Ishikawa (cell line): ENCODE results near the gene GSE1.

Experiments used
- CEBPB ChIP-seq: IDR thresholded peaks from 2 replicates; pipeline ENCODE4 v1.6.1; 2012
- CREB1 ChIP-seq: IDR thresholded peaks from 2 replicates; pipeline ENCODE4 v1.6.1; 2012; ENCODE audit warnings: low read depth
- EGR1 ChIP-seq: IDR thresholded peaks from 2 replicates; pipeline ENCODE4 v1.6.1; 2012
- EP300 ChIP-seq: IDR thresholded peaks from 2 replicates; pipeline ENCODE4 v1.6.1; 2012; ENCODE audit warnings: borderline replicate concordance
- FOXM1 ChIP-seq: IDR thresholded peaks from 2 replicates; pipeline ENCODE4 v1.6.1; 2012; ENCODE audit warnings: low read depth, borderline replicate concordance
- MAX ChIP-seq: IDR thresholded peaks from 2 replicates; pipeline ENCODE4 v1.6.1; 2012
- NFIC ChIP-seq: IDR thresholded peaks from 2 replicates; pipeline ENCODE4 v1.6.1; 2012
- RAD21 ChIP-seq: IDR thresholded peaks from 2 replicates; pipeline ENCODE4 v1.6.1; 2012; ENCODE audit warnings: low read depth
- REST ChIP-seq: IDR thresholded peaks from 2 replicates; pipeline ENCODE4 v1.6.1; 2012; ENCODE audit warnings: low read depth, mild to moderate bottlenecking
- TAF1 ChIP-seq: IDR thresholded peaks from 2 replicates; pipeline ENCODE4 v1.6.1; 2012; ENCODE audit warnings: low read depth, mild to moderate bottlenecking
- TCF12 ChIP-seq: IDR thresholded peaks from 2 replicates; pipeline ENCODE4 v1.6.1; 2012; ENCODE audit warnings: low read depth
- TEAD4 ChIP-seq: IDR thresholded peaks from 2 replicates; pipeline ENCODE4 v1.6.1; 2012
- YY1 ChIP-seq: IDR thresholded peaks from 2 replicates; pipeline ENCODE4 v1.6.1; 2012; ENCODE audit warnings: low read depth
- ZBTB7A ChIP-seq: IDR thresholded peaks from 2 replicates; pipeline ENCODE4 v1.6.1; 2012; ENCODE audit warnings: low read depth
- TF ChIP-seq, protein P1 (sequence below): IDR thresholded peaks from 2 replicates; pipeline ENCODE4 v1.6.1; 2012

Gene GSE1

DNA sequence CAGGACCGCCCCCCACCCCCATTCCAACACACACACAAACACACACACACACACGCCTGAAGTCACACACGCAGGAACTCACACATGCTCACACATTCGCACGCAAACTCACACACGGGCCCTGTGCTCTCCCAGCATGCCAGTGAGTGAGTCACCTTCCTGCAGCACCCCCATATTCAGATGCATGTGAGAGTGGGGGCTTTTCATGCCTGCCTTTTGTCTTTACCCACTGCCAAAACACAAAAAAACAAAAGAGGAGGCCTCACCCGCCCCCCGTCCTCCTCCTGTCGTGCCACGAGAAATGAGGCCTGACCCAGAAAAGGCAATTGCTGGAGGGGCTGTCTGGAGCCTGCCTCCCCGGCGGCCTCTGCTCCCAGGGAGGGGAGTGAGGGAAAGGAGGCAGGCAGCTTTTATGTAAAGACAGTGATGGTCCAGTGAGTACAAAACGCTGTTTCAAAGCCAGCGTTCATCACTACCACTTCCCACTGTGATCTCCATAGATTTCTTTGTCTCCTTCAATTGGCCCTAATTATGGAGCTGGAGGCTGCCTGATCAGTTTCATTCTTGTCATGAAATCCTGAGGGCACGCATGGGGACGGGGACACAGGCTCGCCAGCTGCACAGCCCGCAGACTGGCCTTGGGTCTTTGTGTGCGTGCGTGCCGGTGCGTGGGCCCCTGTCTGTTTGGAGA is 29.5 kb upstream of the GSE1 start:
- no peak for TF ChIP-seq RAD21
- TF ChIP-seq TAF1, result no peak
- TF ChIP-seq YY1, result no peak
- TF ChIP-seq TCF12, result no peak
- TF ChIP-seq MAX, result no peak
- no peak for TF ChIP-seq EP300

DNA sequence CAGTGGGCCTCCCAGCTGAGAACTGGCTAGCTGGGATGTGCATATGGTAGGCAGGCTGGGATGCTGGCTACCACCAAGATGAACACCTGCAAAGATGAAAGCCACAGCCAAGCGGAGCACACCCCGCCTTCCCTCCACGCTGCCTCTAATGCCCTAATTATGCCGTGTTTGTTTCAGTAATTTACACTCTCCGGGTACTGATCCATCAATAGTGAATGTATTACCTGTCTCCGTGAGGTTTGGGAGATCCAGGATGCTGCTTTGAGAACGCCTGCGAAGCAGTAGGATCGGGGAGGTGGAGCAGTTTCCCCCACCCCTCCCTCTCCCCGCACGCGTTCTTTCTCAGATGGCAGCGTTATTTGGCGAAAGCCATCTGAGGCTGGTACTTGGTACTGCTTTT is 28.9 kb upstream of the GSE1 start:
- TF ChIP-seq FOXM1 (no peak), CREB1 (no peak), RAD21 (no peak), TEAD4 (no peak), REST (no peak), TAF1 (no peak), EGR1 (no peak), TCF12 (no peak), MAX (no peak), NFIC (no peak), YY1 (no peak), EP300 (no peak), ZBTB7A (no peak)
- TF ChIP-seq, protein P1, sequence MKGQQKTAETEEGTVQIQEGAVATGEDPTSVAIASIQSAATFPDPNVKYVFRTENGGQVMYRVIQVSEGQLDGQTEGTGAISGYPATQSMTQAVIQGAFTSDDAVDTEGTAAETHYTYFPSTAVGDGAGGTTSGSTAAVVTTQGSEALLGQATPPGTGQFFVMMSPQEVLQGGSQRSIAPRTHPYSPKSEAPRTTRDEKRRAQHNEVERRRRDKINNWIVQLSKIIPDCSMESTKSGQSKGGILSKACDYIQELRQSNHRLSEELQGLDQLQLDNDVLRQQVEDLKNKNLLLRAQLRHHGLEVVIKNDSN, result no peak

GRCh38 chr16:85584819-85585282 is 28.3 kb upstream of the GSE1 start:
- no peak for TF ChIP-seq TCF12
- TF ChIP-seq, protein P1, result no peak

DNA sequence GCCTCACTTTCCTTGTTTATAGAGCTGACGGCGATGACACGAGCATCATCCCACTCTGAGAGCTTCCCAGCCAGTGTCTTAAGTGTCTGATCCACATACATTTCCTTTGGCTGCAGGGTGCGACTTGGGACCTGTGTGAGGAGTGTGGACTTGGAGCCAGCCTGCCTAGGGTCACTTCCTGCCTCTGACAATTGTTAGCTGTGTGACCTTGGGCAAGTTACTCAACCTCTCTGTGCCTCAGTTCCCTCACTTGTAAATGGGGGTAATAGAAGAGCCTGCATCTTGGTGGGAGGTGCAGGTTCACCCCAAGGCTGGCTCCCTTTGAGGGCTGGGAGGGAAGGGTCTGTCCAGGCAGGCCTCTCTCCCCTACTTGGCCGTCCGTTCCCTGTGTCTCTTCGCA is 27.4 kb upstream of the GSE1 start:
- TF ChIP-seq EGR1 (no peak), CEBPB (no peak), EP300 (no peak), FOXM1 (no peak), RAD21 (no peak), CREB1 (no peak), ZBTB7A (no peak), TAF1 (no peak), MAX (no peak), TCF12 (no peak)

GRCh38 chr16:85586380-85587104 is 26.6 kb upstream of the GSE1 start:
- no peak for TF ChIP-seq NFIC
- TF ChIP-seq ZBTB7A, result no peak
- TF ChIP-seq CREB1, result no peak
- TF ChIP-seq EGR1, result no peak
- no peak for TF ChIP-seq FOXM1
- no peak for TF ChIP-seq TEAD4
- no peak for TF ChIP-seq CEBPB
- no peak for TF ChIP-seq REST
- TF ChIP-seq, protein P1, result no peak
- TF ChIP-seq YY1, result no peak
- no peak for TF ChIP-seq TCF12
- no peak for TF ChIP-seq EP300
- TF ChIP-seq RAD21, result no peak
- no peak for TF ChIP-seq MAX
- no peak for TF ChIP-seq TAF1
